Panc1 (cell line): ENCODE results near the gene LAMTOR1. TPM values are rescaled to one million over a fixed set of nuclear protein-coding genes. Genes with fewer than 3 reads are reported as not detected.

ENCODE experiments used
- ATAC-seq: fragments of 200-7000 bp; cut with Tn5 transposase; 2 replicates; pipeline ENCODE4 v1.9.1; 2020; ENCODE audit warnings: mild to moderate bottlenecking, moderate library complexity
- BruUV-seq: library from RNA; stranded (reverse); fragments of 400-500 nt; replicated peaks from 2 replicates; lab custom pipeline; 2021; lab: Mats Ljungman, UMichigan
- CTCF ChIA-PET: fragments of 300-600 bp; sonication (Branson Sonifier 250); formaldehyde crosslinking; loops from one replicate; lab custom pipeline; 2022; ENCODE audit warnings: antibody characterized with exemption; lab: Charles Lee
- POLR2A ChIA-PET: fragments of 300-600 bp; sonication (Branson Sonifier 250); formaldehyde crosslinking; loops from one replicate; lab custom pipeline; 2022; ENCODE audit warnings: antibody characterized with exemption; lab: Charles Lee
- DNase-seq: peaks from one replicate; pipeline ENCODE4 v3.0.0-alpha.2; 2010; ENCODE audit warnings: low read depth, low spot score
- H3K27ac ChIP-seq: 2 replicates; pipeline ENCODE4 v1.5.1; 2011; ENCODE audit warnings: mild to moderate bottlenecking, low read length, inconsistent platforms
- H3K27me3 ChIP-seq: fragments of 200-500 bp; sonication (Bioruptor generic); 2 replicates; pipeline ENCODE4 v1.6.0; 2014; ENCODE audit warnings: low read length, inconsistent platforms; ENCODE audit not compliant: control insufficient read depth, insufficient read depth
- H3K36me3 ChIP-seq: fragments of 200-500 bp; sonication (Bioruptor generic); 2 replicates; pipeline ENCODE4 v1.5.1; 2014; ENCODE audit warnings: inconsistent platforms, mild to moderate bottlenecking, low read length, moderate library complexity; ENCODE audit not compliant: control insufficient read depth, insufficient read depth
- H3K4me1 ChIP-seq: 2 replicates; pipeline ENCODE4 v1.5.1; 2011; ENCODE audit warnings: inconsistent platforms, mild to moderate bottlenecking, low read length, moderate library complexity; ENCODE audit not compliant: control insufficient read depth, insufficient read depth
- H3K4me3 ChIP-seq, 2 experiments: 2 replicates each; pipeline ENCODE4 v1.5.1; 2011 to 2012; ENCODE audit warnings: low read depth in 2 of 2, low read length in 2 of 2, mild to moderate bottlenecking in 2 of 2, inconsistent platforms in 1 of 2, moderate library complexity in 1 of 2
- H3K9me3 ChIP-seq: fragments of 200-500 bp; sonication (Bioruptor generic); 2 replicates; pipeline ENCODE4 v1.5.1; 2014; ENCODE audit warnings: low read depth, mild to moderate bottlenecking, inconsistent platforms, low read length, moderate library complexity; ENCODE audit not compliant: control insufficient read depth, insufficient read depth
- POLR2AphosphoS5 ChIP-seq: IDR thresholded peaks from 2 replicates; pipeline ENCODE4 v1.6.1; 2012; ENCODE audit warnings: mild to moderate bottlenecking, low read depth, low read length, moderate library complexity
- SIN3A ChIP-seq: IDR thresholded peaks from 2 replicates; pipeline ENCODE4 v1.6.1; 2012; ENCODE audit warnings: low read depth, mild to moderate bottlenecking, low read length, moderate library complexity, borderline replicate concordance; ENCODE audit not compliant: insufficient read depth
- TCF7L2 ChIP-seq: IDR thresholded peaks from 2 replicates; pipeline ENCODE4 v1.6.1; 2011; ENCODE audit warnings: mild to moderate bottlenecking, low read depth, low read length, inconsistent platforms
- in situ Hi-C: cut with HindIII; loops from 2 replicates; pipeline ENCODE4 v1.10.0; 2016; ENCODE audit warnings: low sequenced_read_pairs, low pct_unique_long_range_greater_than_20kb
- intact Hi-C: fragments of 100-400 bp; cut with micrococcal nuclease; formaldehyde crosslinking; loops from one replicate; pipeline ENCODE4 v1.10.0; 2022; ENCODE audit not compliant: unreplicated experiment
- total RNA-seq: library from RNA; stranded (reverse); gene quantifications from one replicate; pipeline ENCODE4 v1.2.1, GENCODE V29; 2021; ENCODE audit not compliant: unreplicated experiment
- TF ChIP-seq, protein P1 (sequence below): fragments of 450-650 bp; IDR thresholded peaks from 2 replicates; pipeline ENCODE4 v1.5.1; 2017; ENCODE audit warnings: mild to moderate bottlenecking
- TF ChIP-seq, protein P2 (sequence below), 2 experiments: IDR thresholded peaks; 2 replicates each; pipeline ENCODE4 v1.6.1; 2011 to 2012; ENCODE audit warnings: low read depth in 2 of 2, control low read depth in 1 of 2, low read length in 1 of 2, mild to moderate bottlenecking in 1 of 2, moderate library complexity in 1 of 2; ENCODE audit not compliant: insufficient read depth in 1 of 2

The LAMTOR1 gene
- total RNA-seq, 1 experiment from 2014 or later, result 126 TPM

DNA sequence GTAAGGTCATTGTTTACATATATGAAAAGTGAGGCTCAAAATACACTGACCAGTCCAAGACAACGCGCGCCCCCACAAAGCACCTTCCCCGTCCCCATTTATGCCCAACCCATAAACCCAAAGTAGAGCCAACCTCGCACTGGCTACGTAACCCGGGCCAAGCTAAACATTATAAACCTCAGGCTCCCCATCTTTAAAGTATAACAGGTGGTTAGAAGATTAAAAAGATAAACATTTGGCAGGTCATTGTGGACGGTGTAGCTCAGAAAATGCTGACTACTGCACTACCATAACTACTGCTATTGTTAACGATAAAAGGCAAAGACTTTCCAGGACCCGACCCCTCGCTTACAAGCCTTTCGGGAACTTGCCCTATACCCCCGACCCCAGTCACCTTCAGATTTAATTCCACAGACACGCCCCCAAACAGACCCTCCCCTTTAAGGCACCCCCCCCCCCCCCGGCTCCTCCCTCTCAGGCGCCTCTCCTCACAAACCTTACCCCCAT is 23.2 kb downstream of the LAMTOR1 start:
- Histone ChIP-seq H3K4me1 (peaks cover 22% of the 10 kb centered on the region), H3K4me3 (peak overlapping the region; percentile 58 to 95), H3K27me3 (no peaks in the 10 kb centered on the region), H3K36me3 (no peaks in the 10 kb centered on the region), H3K9me3 (no peaks in the 10 kb centered on the region), H3K27ac (peak overlapping the region; percentile 76)
- DNase-seq (no peak), ATAC-seq (peak; percentile 49; the same call in 1 of the 2 replicates)
- intact Hi-C loops (no loop called here), in situ Hi-C loops (no loop called here)
- TF ChIP-seq SIN3A (peak; percentile 35; the same call in 1 of the 2 replicates), TCF7L2 (no peak)
- ChIA-PET POLR2A (no interaction called here), CTCF (no interaction called here)
- no TSS peak for BruUV-seq

DNA sequence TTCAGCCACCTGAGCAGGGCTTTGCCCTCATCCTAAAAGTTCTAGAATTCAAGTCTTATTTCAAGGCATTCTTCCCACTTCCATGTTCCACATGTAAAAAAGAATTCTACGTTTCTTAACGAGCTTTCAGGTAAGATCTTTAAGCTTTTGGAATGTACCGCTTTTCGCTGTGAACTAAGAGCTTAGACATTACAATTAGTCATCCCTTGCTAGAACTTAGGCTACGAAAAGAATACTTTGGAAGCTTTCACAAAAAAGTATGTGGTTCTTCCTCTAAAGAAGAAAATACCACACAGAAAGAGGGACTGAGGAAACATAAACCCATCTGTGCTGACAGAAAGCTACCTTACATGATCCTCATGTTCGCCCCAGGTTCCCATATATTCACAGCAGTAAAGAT is 24.6 kb downstream of the LAMTOR1 start:
- DNase-seq (no peak), ATAC-seq (no peak)
- in situ Hi-C loops (no loop called here), intact Hi-C loops (no loop called here)
- TSS peak; percentile 73 for BruUV-seq
- POLR2A ChIA-PET, result interaction anchor here (0.8 kb wide), 1 partner anchor 10 kb away, joined by 4 read pairs; no protein-coding TSS in a partner anchor
- no peaks in the 10 kb centered on the region for H3K36me3 ChIP-seq
- CTCF ChIA-PET, result interaction anchor here (0.6 kb wide), 1 partner anchor 53 kb away, joined by 4 read pairs; no protein-coding TSS in a partner anchor
- TF ChIP-seq SIN3A (no peak), POLR2AphosphoS5 (no peak), TCF7L2 (no peak)
- TF ChIP-seq, protein P1, sequence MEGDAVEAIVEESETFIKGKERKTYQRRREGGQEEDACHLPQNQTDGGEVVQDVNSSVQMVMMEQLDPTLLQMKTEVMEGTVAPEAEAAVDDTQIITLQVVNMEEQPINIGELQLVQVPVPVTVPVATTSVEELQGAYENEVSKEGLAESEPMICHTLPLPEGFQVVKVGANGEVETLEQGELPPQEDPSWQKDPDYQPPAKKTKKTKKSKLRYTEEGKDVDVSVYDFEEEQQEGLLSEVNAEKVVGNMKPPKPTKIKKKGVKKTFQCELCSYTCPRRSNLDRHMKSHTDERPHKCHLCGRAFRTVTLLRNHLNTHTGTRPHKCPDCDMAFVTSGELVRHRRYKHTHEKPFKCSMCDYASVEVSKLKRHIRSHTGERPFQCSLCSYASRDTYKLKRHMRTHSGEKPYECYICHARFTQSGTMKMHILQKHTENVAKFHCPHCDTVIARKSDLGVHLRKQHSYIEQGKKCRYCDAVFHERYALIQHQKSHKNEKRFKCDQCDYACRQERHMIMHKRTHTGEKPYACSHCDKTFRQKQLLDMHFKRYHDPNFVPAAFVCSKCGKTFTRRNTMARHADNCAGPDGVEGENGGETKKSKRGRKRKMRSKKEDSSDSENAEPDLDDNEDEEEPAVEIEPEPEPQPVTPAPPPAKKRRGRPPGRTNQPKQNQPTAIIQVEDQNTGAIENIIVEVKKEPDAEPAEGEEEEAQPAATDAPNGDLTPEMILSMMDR, result no peak
- TF ChIP-seq, protein P2, sequence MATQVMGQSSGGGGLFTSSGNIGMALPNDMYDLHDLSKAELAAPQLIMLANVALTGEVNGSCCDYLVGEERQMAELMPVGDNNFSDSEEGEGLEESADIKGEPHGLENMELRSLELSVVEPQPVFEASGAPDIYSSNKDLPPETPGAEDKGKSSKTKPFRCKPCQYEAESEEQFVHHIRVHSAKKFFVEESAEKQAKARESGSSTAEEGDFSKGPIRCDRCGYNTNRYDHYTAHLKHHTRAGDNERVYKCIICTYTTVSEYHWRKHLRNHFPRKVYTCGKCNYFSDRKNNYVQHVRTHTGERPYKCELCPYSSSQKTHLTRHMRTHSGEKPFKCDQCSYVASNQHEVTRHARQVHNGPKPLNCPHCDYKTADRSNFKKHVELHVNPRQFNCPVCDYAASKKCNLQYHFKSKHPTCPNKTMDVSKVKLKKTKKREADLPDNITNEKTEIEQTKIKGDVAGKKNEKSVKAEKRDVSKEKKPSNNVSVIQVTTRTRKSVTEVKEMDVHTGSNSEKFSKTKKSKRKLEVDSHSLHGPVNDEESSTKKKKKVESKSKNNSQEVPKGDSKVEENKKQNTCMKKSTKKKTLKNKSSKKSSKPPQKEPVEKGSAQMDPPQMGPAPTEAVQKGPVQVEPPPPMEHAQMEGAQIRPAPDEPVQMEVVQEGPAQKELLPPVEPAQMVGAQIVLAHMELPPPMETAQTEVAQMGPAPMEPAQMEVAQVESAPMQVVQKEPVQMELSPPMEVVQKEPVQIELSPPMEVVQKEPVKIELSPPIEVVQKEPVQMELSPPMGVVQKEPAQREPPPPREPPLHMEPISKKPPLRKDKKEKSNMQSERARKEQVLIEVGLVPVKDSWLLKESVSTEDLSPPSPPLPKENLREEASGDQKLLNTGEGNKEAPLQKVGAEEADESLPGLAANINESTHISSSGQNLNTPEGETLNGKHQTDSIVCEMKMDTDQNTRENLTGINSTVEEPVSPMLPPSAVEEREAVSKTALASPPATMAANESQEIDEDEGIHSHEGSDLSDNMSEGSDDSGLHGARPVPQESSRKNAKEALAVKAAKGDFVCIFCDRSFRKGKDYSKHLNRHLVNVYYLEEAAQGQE (IDR thresholded peaks at IDR 0.05; ENCODE audit: insufficient read depth in 1 of 2, low read depth in 2 of 2, low read length in 1 of 2), result no peak
- peak overlapping the region; percentile 76 for H3K27ac ChIP-seq
- peaks cover 22% of the 10 kb centered on the region for H3K4me1 ChIP-seq
- H3K27me3 ChIP-seq, result no peaks in the 10 kb centered on the region
- peak overlapping the region; percentile 58 to 95 for H3K4me3 ChIP-seq
- no peaks in the 10 kb centered on the region for H3K9me3 ChIP-seq

DNA sequence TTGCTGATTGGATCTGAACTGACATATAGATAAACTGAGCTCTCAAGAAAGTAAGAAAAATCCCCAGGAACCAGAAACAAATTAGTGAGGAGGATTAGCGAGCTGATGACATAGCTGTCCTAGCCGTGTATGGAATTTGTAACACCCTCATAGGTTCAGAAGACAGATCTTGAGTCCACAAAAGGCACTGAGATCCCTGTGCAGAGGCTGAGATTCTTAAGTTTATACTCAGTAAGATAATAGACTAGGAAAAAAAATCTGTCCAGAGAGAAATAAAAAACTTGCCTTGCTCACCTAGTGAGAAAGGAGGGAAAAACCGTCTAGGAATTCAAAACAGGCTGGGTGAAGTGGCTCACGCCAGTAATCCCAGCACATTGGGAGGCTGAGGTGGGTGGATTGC is 27.3 kb downstream of the LAMTOR1 start:
- H3K4me3 ChIP-seq, result no peak overlapping the region
- TF ChIP-seq TCF7L2 (no peak), POLR2AphosphoS5 (no peak), SIN3A (no peak)
- TF ChIP-seq, protein P2 (IDR thresholded peaks at IDR 0.05; ENCODE audit: insufficient read depth in 1 of 2, low read depth in 2 of 2, low read length in 1 of 2), result no peak
- TF ChIP-seq, protein P1, result no peak
- no peaks in the 10 kb centered on the region for H3K36me3 ChIP-seq
- ChIA-PET CTCF (no interaction called here), POLR2A (interaction anchor here (0.7 kb wide), 1 partner anchor 54 kb away, joined by 3 read pairs; no protein-coding TSS in a partner anchor)
- no TSS peak for BruUV-seq
- DNase-seq (no peak), ATAC-seq (no peak)
- H3K9me3 ChIP-seq, result no peaks in the 10 kb centered on the region
- H3K27ac ChIP-seq, result no peak overlapping the region
- H3K27me3 ChIP-seq, result no peaks in the 10 kb centered on the region
- in situ Hi-C loops, result no loop called here
- intact Hi-C loops, result no loop called here
- H3K4me1 ChIP-seq, result peaks cover 26% of the 10 kb centered on the region
